ENCODE data around the gene C1QC. TPM values are rescaled to one million over a fixed set of nuclear protein-coding genes. Genes with fewer than 3 reads are reported as not detected.

The C1QC gene
- total RNA-seq, 4 donors from 2014 or later = 224 to 461 (median 398) TPM

- peak; percentile 65 for DNase-seq (ENCODE audit: low spot score)
- TF ChIP-seq CTCF (IDR thresholded peaks at IDR 0.05) = peak in 1 of 3 donors; percentile 81
- peak; percentile 55 for ATAC-seq (ENCODE audit: low FRiP score)
Observed at GRCh38 chr1:22641906-22642636, 1.4 kb upstream of the C1QC start.

GRCh38 chr1:22643928-22644327 lies 495 bp downstream of the C1QC start:
- ATAC-seq (ENCODE audit: low FRiP score) (no peak), DNase-seq (ENCODE audit: low spot score) (no peak)
- no peak for TF ChIP-seq CTCF (IDR thresholded peaks at IDR 0.05)

GRCh38 chr1:22645931-22646330 lies 2.5 kb downstream of the C1QC start:
- TF ChIP-seq CTCF (IDR thresholded peaks at IDR 0.05) = no peak
- ATAC-seq (ENCODE audit: low FRiP score) (no peak), DNase-seq (ENCODE audit: low spot score) (no peak)

- no peak for ATAC-seq (ENCODE audit: low FRiP score)
- no peak for DNase-seq (ENCODE audit: low spot score)
- no peak for TF ChIP-seq CTCF (IDR thresholded peaks at IDR 0.05)
Observed at GRCh38 chr1:22646384-22646783, 3.0 kb downstream of the C1QC start.

- no peak for ATAC-seq (ENCODE audit: low FRiP score)
- TF ChIP-seq CTCF (IDR thresholded peaks at IDR 0.05) = no peak
- DNase-seq (ENCODE audit: low spot score) = no peak
Observed at GRCh38 chr1:22650089-22650693, 6.8 kb downstream of the C1QC start.

GRCh38 chr1:22651941-22652856 lies 8.8 kb downstream of the C1QC start:
- DNase-seq (ENCODE audit: low spot score) = no peak
- ATAC-seq (ENCODE audit: low FRiP score) = no peak
- no peak for TF ChIP-seq CTCF (IDR thresholded peaks at IDR 0.05)

Measured in omental fat pad (tissue), 4 donors.